Measurements from ENCODE around the gene IL15RA. TPM values are rescaled to one million over a fixed set of nuclear protein-coding genes. Genes with fewer than 3 reads are reported as not detected.
A peak's percentile ranks its signal among the peaks of the same experiment; 100 is the strongest.

Gene IL15RA
- total RNA-seq, 1 donor from 2014 or later = 41.0 TPM

GRCh38 chr10:5937016-5937415 lies 40.3 kb downstream of the IL15RA start:
- Histone ChIP-seq H3K27ac (no peak overlapping the region), H3K4me1 (peaks cover 6% of the 10 kb centered on the region), H3K36me3 (peaks cover 5 to 32% of the 10 kb centered on the region in 2 donors), H3K9me3 (no peaks in the 10 kb centered on the region), H3K27me3 (no peaks in the 10 kb centered on the region), H3K4me3 (no peak overlapping the region)
- intact Hi-C loops (cut with DNase I) = no loop called here
- no peak for DNase-seq (ENCODE audit: extremely low spot score in 2 of 2)
- TF ChIP-seq CTCF (IDR thresholded peaks at IDR 0.05) (no peak), POLR2AphosphoS5 (IDR thresholded peaks at IDR 0.05; ENCODE audit: insufficient read depth in 1 of 2, low read depth in 1 of 2) (no peak), POLR2A (IDR thresholded peaks at IDR 0.05) (no peak)

DNA sequence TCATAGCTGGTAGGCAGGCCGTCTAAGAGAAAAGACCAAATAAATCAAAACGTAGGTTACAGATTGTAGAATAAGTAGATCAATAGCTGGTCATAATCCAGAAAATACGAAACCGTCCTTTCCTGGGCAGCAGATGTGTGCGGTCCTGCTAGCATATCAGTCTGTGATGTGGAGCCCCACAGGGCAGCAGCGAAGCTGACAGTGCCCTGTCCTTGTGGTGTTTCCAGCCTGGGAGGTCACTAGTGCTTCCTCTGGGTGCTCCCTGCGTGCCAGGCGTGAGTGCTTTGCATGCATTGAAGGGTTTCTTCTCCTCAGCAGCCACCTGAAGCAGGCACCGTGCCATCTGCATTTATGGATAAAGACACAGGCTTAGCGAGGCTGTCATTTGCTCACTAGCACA lies 41.7 kb downstream of the IL15RA start:
- peaks cover 5 to 39% of the 10 kb centered on the region in 2 donors for H3K36me3 ChIP-seq
- intact Hi-C loops (cut with DNase I) = no loop called here
- no peaks in the 10 kb centered on the region for H3K27me3 ChIP-seq

GRCh38 chr10:5933909-5934546 lies 43.3 kb downstream of the IL15RA start:
- Histone ChIP-seq H3K4me1 (no peaks in the 10 kb centered on the region), H3K36me3 (peaks cover 5 to 46% of the 10 kb centered on the region in 2 donors), H3K27me3 (no peaks in the 10 kb centered on the region), H3K4me3 (no peak overlapping the region), H3K9me3 (no peaks in the 10 kb centered on the region), H3K27ac (no peak overlapping the region)
- TF ChIP-seq CTCF (IDR thresholded peaks at IDR 0.05) (no peak), POLR2AphosphoS5 (IDR thresholded peaks at IDR 0.05; ENCODE audit: insufficient read depth in 1 of 2, low read depth in 1 of 2) (no peak), POLR2A (IDR thresholded peaks at IDR 0.05) (no peak)
- intact Hi-C loops (cut with DNase I) = no loop called here
- DNase-seq (ENCODE audit: extremely low spot score in 2 of 2) = no peak

More for the DNA sequence above, 41.7 kb downstream of the IL15RA start:
- Histone ChIP-seq H3K4me1 (no peaks in the 10 kb centered on the region), H3K27ac (no peak overlapping the region), H3K9me3 (no peaks in the 10 kb centered on the region), H3K4me3 (no peak overlapping the region)
- no peak for DNase-seq (ENCODE audit: extremely low spot score in 2 of 2)
- no peak for TF ChIP-seq CTCF (IDR thresholded peaks at IDR 0.05)
- TF ChIP-seq POLR2AphosphoS5 (IDR thresholded peaks at IDR 0.05; ENCODE audit: insufficient read depth in 1 of 2, low read depth in 1 of 2) = no peak
- no peak for TF ChIP-seq POLR2A (IDR thresholded peaks at IDR 0.05)

DNA sequence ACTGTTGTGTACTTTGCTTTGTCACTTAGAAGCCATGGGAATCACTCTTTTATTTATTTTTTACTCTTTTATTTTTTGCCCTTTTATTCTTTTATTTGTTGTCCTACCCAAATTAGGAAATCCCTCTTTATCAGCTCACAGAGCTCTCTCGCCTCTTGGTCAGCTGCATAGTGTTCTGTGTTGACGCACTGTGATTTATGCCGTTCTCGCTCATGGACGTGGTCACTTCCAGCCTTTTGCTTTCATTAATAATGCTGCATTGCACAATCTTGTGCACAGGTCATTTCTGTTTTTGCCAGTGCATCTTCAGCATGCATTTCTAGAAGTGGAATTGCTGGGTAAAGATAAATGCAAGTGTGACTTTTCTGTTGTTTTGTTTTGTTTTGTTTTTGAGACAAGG lies 45.0 kb downstream of the IL15RA start:
- Histone ChIP-seq H3K4me3 (no peak overlapping the region), H3K4me1 (no peaks in the 10 kb centered on the region), H3K9me3 (no peaks in the 10 kb centered on the region), H3K27me3 (no peaks in the 10 kb centered on the region), H3K36me3 (peaks cover 0 to 52% of the 10 kb centered on the region in 2 donors), H3K27ac (peak overlapping the region; percentile 67)
- DNase-seq (ENCODE audit: extremely low spot score in 2 of 2) = no peak
- intact Hi-C loops (cut with DNase I) = no loop called here
- TF ChIP-seq POLR2AphosphoS5 (IDR thresholded peaks at IDR 0.05; ENCODE audit: insufficient read depth in 1 of 2, low read depth in 1 of 2) (peak; percentile 17 to 52), POLR2A (IDR thresholded peaks at IDR 0.05) (no peak)

DNA sequence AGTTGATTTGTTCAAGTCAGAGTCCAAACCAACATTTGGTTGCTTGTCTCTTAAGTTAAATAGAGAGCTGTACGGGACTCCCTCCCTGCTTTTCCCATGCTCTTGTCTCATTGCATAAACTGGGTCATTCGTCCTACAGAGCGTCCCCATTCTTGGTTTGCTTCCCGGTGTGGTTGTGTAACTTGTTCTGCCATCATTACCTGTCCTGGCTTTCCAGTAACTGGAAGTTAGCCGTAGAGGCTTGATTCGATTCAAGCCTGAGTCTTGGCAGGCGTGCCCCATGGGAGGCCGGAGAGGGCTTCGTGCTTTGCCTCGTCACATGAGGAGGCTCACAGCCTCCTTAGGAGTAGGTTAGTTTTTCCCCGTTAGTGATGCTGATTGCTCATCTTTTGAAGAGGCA lies 47.1 kb downstream of the IL15RA start:
- DNase-seq (ENCODE audit: extremely low spot score in 2 of 2) = no peak
- Histone ChIP-seq H3K36me3 (peaks cover 0 to 48% of the 10 kb centered on the region in 2 donors), H3K27ac (no peak overlapping the region), H3K4me1 (no peaks in the 10 kb centered on the region), H3K27me3 (no peaks in the 10 kb centered on the region), H3K9me3 (no peaks in the 10 kb centered on the region), H3K4me3 (no peak overlapping the region)
- TF ChIP-seq POLR2AphosphoS5 (IDR thresholded peaks at IDR 0.05; ENCODE audit: insufficient read depth in 1 of 2, low read depth in 1 of 2) (no peak), POLR2A (IDR thresholded peaks at IDR 0.05) (no peak), CTCF (IDR thresholded peaks at IDR 0.05) (no peak)
- intact Hi-C loops (cut with DNase I) = no loop called here
